SKM-1 treated with dmso at 0.1 percent for 144 hours (cell line): Measurements from ENCODE around the gene GPRC5C.
A peak's percentile ranks its signal among the peaks of the same experiment; 100 is the strongest.

Source experiments
- DNase-seq: peaks from one replicate; lab custom pipeline; 2025; ENCODE audit not compliant: unreplicated experiment; lab: John Stamatoyannopoulos, UW

Gene GPRC5C

GRCh38 chr17:74432766-74433391 is 991 bp downstream of the GPRC5C start:
- DNase-seq: no peak

- DNase-seq: no peak
Measured at GRCh38 chr17:74433421-74434121, 1.7 kb downstream of the GPRC5C start.

- no peak for DNase-seq
Measured at GRCh38 chr17:74435775-74436359, 4.0 kb downstream of the GPRC5C start.

- DNase-seq: peak; percentile 19
Measured at GRCh38 chr17:74437702-74438101, 5.8 kb downstream of the GPRC5C start.

- DNase-seq: no peak
Measured at GRCh38 chr17:74439691-74440567, 8.0 kb downstream of the GPRC5C start.

- DNase-seq: no peak
Measured at GRCh38 chr17:74441537-74441936, 9.6 kb downstream of the GPRC5C start.

- no peak for DNase-seq
Measured at GRCh38 chr17:74442291-74442669, 10.4 kb downstream of the GPRC5C start.

GRCh38 chr17:74442670-74443515 is 11.0 kb downstream of the GPRC5C start:
- DNase-seq: peak; percentile 91

GRCh38 chr17:74443516-74444296 is 11.8 kb downstream of the GPRC5C start:
- DNase-seq: no peak

- no peak for DNase-seq
Measured at GRCh38 chr17:74444406-74444805, 12.5 kb downstream of the GPRC5C start.

GRCh38 chr17:74445158-74445557 is 13.3 kb downstream of the GPRC5C start:
- no peak for DNase-seq

- no peak for DNase-seq
Measured at GRCh38 chr17:74446551-74447500, 14.9 kb downstream of the GPRC5C start.

- DNase-seq: no peak
Measured at GRCh38 chr17:74447628-74448159, 15.8 kb downstream of the GPRC5C start.

GRCh38 chr17:74448756-74449155 is 16.9 kb downstream of the GPRC5C start:
- DNase-seq: no peak

GRCh38 chr17:74449306-74449705 is 17.4 kb downstream of the GPRC5C start:
- no peak for DNase-seq

GRCh38 chr17:74449773-74450172 is 17.9 kb downstream of the GPRC5C start:
- DNase-seq: no peak

- no peak for DNase-seq
Measured at GRCh38 chr17:74450231-74450630, 18.3 kb downstream of the GPRC5C start.

GRCh38 chr17:74450925-74451403 is 19.1 kb downstream of the GPRC5C start:
- DNase-seq: no peak
